Measurements from ENCODE around the gene AK5. TPM values are rescaled to one million over a fixed set of nuclear protein-coding genes. Genes with fewer than 3 reads are reported as not detected.

AK5 gene
- total RNA-seq, 1 experiment from 2014 or later, result 3.8 TPM

- H3K9ac ChIP-seq (ENCODE audit: low read length), result no peak overlapping the region
- H3K9me2 ChIP-seq (replicated peaks; ENCODE audit: low read length), result no peaks in the 10 kb centered on the region
- no peak overlapping the region for H3K27ac ChIP-seq (ENCODE audit: low read length)
- H2AFZ ChIP-seq (ENCODE audit: low read length), result no peak overlapping the region
- ChIA-PET CTCF (no interaction called here), POLR2A (ENCODE audit: unreplicated experiment) (no interaction called here)
- no peaks in the 10 kb centered on the region for H4K20me1 ChIP-seq (ENCODE audit: low read length)
- H3K4me2 ChIP-seq (ENCODE audit: low read length), result no peak overlapping the region
- no peaks in the 10 kb centered on the region for H3K36me3 ChIP-seq (ENCODE audit: low read depth, low read length)
- intact Hi-C loops (cut with micrococcal nuclease), result no loop called here
- TF ChIP-seq EZH2phosphoT487 (IDR thresholded peaks at IDR 0.05; ENCODE audit: borderline replicate concordance, low read length) (no peak), CTCF (conservative IDR thresholded peaks at IDR 0.05; ENCODE audit: low read depth, low read length) (no peak), EZH2 (IDR thresholded peaks at IDR 0.05; ENCODE audit: low read length, unreplicated experiment) (no peak)
- BruUV-seq (replicated peaks), result no TSS peak
- no peak for ATAC-seq
- no peaks in the 10 kb centered on the region for H3F3A ChIP-seq (ENCODE audit: low read length, unreplicated experiment)
- H3K4me1 ChIP-seq (ENCODE audit: insufficient read depth, low read length), result no peaks in the 10 kb centered on the region
- H3K27me3 ChIP-seq (ENCODE audit: low read length), result no peaks in the 10 kb centered on the region
- no peaks in the 10 kb centered on the region for H3K9me3 ChIP-seq (ENCODE audit: low read length)
- H3K4me3 ChIP-seq (ENCODE audit: low read length), result no peak overlapping the region
- H3K79me2 ChIP-seq (ENCODE audit: low read length), result no peaks in the 10 kb centered on the region
- DNase-seq, result no peak
These were observed 21.6 kb downstream of the AK5 start for GRCh38 chr1:77303387-77303786.

- CTCF ChIA-PET, result no interaction called here
- POLR2A ChIA-PET (ENCODE audit: unreplicated experiment), result no interaction called here
- no peak overlapping the region for H3K27ac ChIP-seq (ENCODE audit: low read length)
These were observed 27.2 kb downstream of the AK5 start for GRCh38 chr1:77308889-77309621.

More at GRCh38 chr1:77308889-77309621, 27.2 kb downstream of the AK5 start:
- H3K9me3 ChIP-seq (ENCODE audit: low read length), result no peaks in the 10 kb centered on the region
- H3F3A ChIP-seq (ENCODE audit: low read length, unreplicated experiment), result no peaks in the 10 kb centered on the region
- no peak overlapping the region for H3K4me2 ChIP-seq (ENCODE audit: low read length)
- no peak overlapping the region for H3K4me3 ChIP-seq (ENCODE audit: low read length)
- H4K20me1 ChIP-seq (ENCODE audit: low read length), result no peaks in the 10 kb centered on the region
- H2AFZ ChIP-seq (ENCODE audit: low read length), result no peak overlapping the region
- intact Hi-C loops (cut with micrococcal nuclease), result no loop called here
- TF ChIP-seq EZH2 (IDR thresholded peaks at IDR 0.05; ENCODE audit: low read length, unreplicated experiment) (no peak), EZH2phosphoT487 (IDR thresholded peaks at IDR 0.05; ENCODE audit: borderline replicate concordance, low read length) (no peak), CTCF (conservative IDR thresholded peaks at IDR 0.05; ENCODE audit: low read depth, low read length) (no peak)
- H3K9me2 ChIP-seq (replicated peaks; ENCODE audit: low read length), result no peaks in the 10 kb centered on the region
- ATAC-seq, result no peak
- H3K4me1 ChIP-seq (ENCODE audit: insufficient read depth, low read length), result no peaks in the 10 kb centered on the region
- no TSS peak for BruUV-seq (replicated peaks)
- no peak overlapping the region for H3K9ac ChIP-seq (ENCODE audit: low read length)
- no peaks in the 10 kb centered on the region for H3K36me3 ChIP-seq (ENCODE audit: low read depth, low read length)
- H3K79me2 ChIP-seq (ENCODE audit: low read length), result no peaks in the 10 kb centered on the region
- H3K27me3 ChIP-seq (ENCODE audit: low read length), result no peaks in the 10 kb centered on the region
- DNase-seq, result no peak
